Measurements from ENCODE around the gene GLS2.

GLS2 gene

DNA sequence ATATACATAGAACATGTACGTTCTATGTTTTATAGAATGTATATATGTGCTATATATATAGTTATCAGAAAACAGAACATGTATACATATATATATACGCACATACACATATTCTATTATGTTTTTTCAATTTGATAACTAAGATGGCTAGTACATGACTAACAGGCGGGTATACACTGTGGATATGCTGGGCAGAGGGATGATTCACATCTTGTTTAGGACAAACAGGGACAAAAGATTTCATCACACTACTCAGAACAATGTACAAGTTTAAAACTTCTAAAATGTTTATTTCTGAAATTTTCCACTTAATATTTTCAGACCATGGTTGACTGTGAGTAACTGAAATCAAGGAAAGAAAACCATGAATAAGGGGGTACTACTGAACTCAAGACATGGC lies 56.1 kb downstream of the GLS2 start:
- DNase-seq (ENCODE audit: low read depth) = no peak
- no peak overlapping the region for H3K4me3 ChIP-seq (ENCODE audit: low read depth, low read length)
- no peak for TF ChIP-seq CTCF (IDR thresholded peaks at IDR 0.05; ENCODE audit: insufficient read depth, low read depth, low read length, missing control alignments)

DNA sequence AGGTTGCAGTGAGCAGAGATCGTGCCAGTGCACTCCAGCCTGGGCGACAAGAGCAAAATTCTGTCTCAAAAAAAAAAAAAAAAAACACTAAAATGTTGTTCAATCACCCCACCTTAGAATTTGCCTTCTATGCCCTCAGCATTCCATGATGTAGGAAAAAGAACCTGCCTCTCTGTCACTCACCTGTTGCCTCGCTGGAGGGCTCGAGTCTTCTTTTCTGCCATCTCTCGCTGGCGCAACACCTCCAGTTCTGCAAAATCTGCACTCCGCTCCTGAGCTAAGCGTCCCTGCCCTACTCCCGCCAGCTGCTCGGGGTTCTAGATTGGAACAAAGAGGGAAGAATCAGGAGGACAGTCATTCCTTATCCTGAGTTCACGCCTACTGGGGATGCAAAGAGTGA lies 56.7 kb downstream of the GLS2 start:
- H3K4me3 ChIP-seq (ENCODE audit: low read depth, low read length) = no peak overlapping the region
- TF ChIP-seq CTCF (IDR thresholded peaks at IDR 0.05; ENCODE audit: insufficient read depth, low read depth, low read length, missing control alignments) = no peak
- DNase-seq (ENCODE audit: low read depth) = no peak

- H3K4me3 ChIP-seq (ENCODE audit: low read depth, low read length) = no peak overlapping the region
- DNase-seq (ENCODE audit: low read depth) = no peak
- TF ChIP-seq CTCF (IDR thresholded peaks at IDR 0.05; ENCODE audit: insufficient read depth, low read depth, low read length, missing control alignments) = no peak
Measured at GRCh38 chr12:56425940-56426438, 62.0 kb downstream of the GLS2 start.

- DNase-seq (ENCODE audit: low read depth) = no peak
- TF ChIP-seq CTCF (IDR thresholded peaks at IDR 0.05; ENCODE audit: insufficient read depth, low read depth, low read length, missing control alignments) = no peak
- H3K4me3 ChIP-seq (ENCODE audit: low read depth, low read length) = no peak overlapping the region
Measured at GRCh38 chr12:56425193-56425592, 62.8 kb downstream of the GLS2 start.
